Mesothelial cell of epicardium (in vitro differentiated cells): ENCODE data around the gene STK33. TPM values are rescaled to one million over a fixed set of nuclear protein-coding genes. Genes with fewer than 3 reads are reported as not detected.
A peak's percentile ranks its signal among the peaks of the same experiment; 100 is the strongest.

ENCODE experiments used
- DNase-seq, 2 experiments: peaks; one replicate each; pipeline ENCODE4 v3.0.0; 2021; ENCODE audit warnings: low spot score in 2 of 2; ENCODE audit not compliant: unreplicated experiment in 2 of 2
- H3K27ac Mint-ChIP-seq: 2 replicates; pipeline ENCODE4 v1.8.0; 2021; ENCODE audit warnings: mixed read lengths
- H3K27me3 Mint-ChIP-seq: 2 replicates; pipeline ENCODE4 v1.8.0; 2021; ENCODE audit warnings: low read depth, mixed read lengths
- H3K36me3 Mint-ChIP-seq: 2 replicates; pipeline ENCODE4 v1.8.0; 2021; ENCODE audit warnings: mixed read lengths
- H3K4me1 Mint-ChIP-seq: 2 replicates; pipeline ENCODE4 v1.8.0; 2021; ENCODE audit warnings: mixed read lengths
- H3K4me3 Mint-ChIP-seq: 2 replicates; pipeline ENCODE4 v1.8.0; 2021; ENCODE audit warnings: mild to moderate bottlenecking, moderate library complexity, mixed read lengths
- H3K9me3 Mint-ChIP-seq: 2 replicates; pipeline ENCODE4 v1.8.0; 2021; ENCODE audit warnings: mixed read lengths
- CTCF ChIP-seq: fragments of 200-600 bp; sonication (generic); IDR thresholded peaks from one replicate; pipeline ENCODE4 v1.5.0; 2021; ENCODE audit warnings: antibody characterized with exemption; ENCODE audit not compliant: unreplicated experiment
- total RNA-seq: library from RNA; stranded (reverse); gene quantifications from 3 replicates; pipeline ENCODE4 v1.2.1, GENCODE V29; 2021

Gene STK33
- total RNA-seq, 1 donor from 2014 or later, result 12.2 TPM

- H3K9me3 Mint-ChIP-seq, result no peaks in the 10 kb centered on the region
- no peaks in the 10 kb centered on the region for H3K27me3 Mint-ChIP-seq
- H3K36me3 Mint-ChIP-seq, result no peaks in the 10 kb centered on the region
- peaks cover 7% of the 10 kb centered on the region for H3K4me1 Mint-ChIP-seq
- no peak for DNase-seq
- H3K4me3 Mint-ChIP-seq, result no peak overlapping the region
- TF ChIP-seq CTCF, result no peak
- H3K27ac Mint-ChIP-seq, result no peak overlapping the region
These were observed 222.5 kb downstream of the STK33 start for GRCh38 chr11:8371516-8371884.

DNA sequence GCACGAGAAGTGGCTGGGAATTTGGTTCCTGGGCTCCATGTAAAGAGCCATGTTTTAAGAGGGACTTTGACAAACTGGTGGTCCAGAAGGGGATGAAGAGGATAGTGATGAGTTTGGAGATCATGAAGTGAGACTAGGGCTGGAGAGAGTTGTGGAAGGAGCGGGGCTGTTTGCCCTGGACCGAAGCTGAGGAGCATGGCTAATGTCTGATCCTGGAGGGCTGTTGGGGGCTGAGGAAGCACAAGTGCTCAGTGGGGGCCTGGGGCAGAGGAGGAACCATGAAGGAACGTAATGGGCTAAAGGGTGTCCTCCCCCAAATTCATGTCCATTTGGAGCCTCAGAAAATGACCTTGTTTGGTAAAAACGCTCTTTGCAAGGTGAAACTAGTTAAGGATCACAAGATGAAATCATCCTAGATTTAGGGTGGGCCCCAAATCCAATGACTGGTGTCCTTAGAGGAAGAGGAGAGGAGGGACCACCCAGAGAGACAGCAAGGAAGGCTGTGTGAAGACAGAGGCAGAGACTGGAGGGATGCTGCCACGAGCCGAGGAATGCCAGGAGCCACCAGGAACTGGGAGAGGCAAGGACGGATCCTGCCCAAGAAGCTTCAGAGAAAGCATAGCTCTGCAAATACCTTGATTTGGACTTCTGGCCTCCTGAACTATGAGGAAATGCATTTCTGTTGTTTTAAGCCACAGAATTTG lies 223.1 kb downstream of the STK33 start:
- H3K4me1 Mint-ChIP-seq, result peaks cover 7% of the 10 kb centered on the region
- H3K9me3 Mint-ChIP-seq, result no peaks in the 10 kb centered on the region
- no peaks in the 10 kb centered on the region for H3K36me3 Mint-ChIP-seq
- no peaks in the 10 kb centered on the region for H3K27me3 Mint-ChIP-seq
- no peak for TF ChIP-seq CTCF
- peak in 1 of 2 experiments; percentile 28 for DNase-seq
- no peak overlapping the region for H3K27ac Mint-ChIP-seq
- H3K4me3 Mint-ChIP-seq, result no peak overlapping the region

DNA sequence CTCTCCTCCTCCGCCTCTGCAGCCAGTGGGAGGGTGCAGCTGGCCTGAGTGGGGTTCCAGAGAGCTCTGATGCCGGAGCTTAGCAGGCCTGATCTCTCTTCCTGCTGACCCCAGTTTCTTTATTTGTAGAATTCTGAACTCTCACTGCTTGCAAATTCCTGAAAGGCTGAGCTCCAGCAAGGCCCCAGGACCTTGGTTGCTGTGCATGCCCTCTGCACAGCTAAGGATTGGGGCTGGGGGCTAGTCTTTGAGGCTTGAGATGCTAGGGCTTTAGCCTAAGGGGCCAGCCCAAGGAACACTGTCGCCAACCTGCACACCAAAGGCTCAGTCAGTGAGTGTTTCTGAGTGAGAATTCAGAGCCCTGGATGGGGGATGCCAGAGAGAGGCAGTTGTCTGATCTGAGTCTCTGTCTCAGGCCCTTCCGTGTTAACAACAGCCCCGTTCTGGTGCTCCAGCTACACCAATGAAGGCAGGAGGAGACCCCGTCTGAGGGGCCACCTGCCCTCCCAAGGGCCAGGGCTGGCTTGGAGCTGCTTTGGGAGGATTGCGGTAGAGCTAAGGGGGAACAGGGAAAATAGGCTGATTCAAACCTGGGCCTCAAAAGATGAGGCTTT lies 224.3 kb downstream of the STK33 start:
- no peak for TF ChIP-seq CTCF
- peaks cover 7% of the 10 kb centered on the region for H3K4me1 Mint-ChIP-seq
- H3K27me3 Mint-ChIP-seq, result no peaks in the 10 kb centered on the region
- no peak for DNase-seq
- H3K27ac Mint-ChIP-seq, result no peak overlapping the region
- no peaks in the 10 kb centered on the region for H3K9me3 Mint-ChIP-seq
- no peak overlapping the region for H3K4me3 Mint-ChIP-seq
- H3K36me3 Mint-ChIP-seq, result no peaks in the 10 kb centered on the region

DNA sequence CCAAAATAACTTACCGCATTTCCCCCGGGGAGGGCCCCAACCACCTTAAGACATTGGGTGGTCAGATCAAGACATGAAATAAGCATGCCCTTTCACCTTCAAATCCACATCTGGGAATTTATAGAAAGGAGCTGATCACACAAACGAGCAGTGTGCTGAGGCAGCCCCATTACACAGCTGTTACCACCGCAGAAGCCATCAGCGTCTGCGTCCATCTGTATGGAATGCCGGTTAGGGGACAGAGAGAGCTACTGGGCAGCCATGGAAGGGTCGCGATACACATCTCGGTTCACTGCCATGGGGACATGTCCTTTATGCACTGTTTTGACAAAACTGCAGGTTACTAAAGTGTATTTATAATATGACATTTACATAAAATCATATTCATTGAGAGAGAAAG lies 225.3 kb downstream of the STK33 start:
- no peaks in the 10 kb centered on the region for H3K27me3 Mint-ChIP-seq
- H3K9me3 Mint-ChIP-seq, result no peaks in the 10 kb centered on the region
- no peaks in the 10 kb centered on the region for H3K36me3 Mint-ChIP-seq
- DNase-seq, result no peak
- H3K4me1 Mint-ChIP-seq, result peaks cover 7% of the 10 kb centered on the region
- no peak for TF ChIP-seq CTCF
- no peak overlapping the region for H3K27ac Mint-ChIP-seq
- no peak overlapping the region for H3K4me3 Mint-ChIP-seq

- H3K27me3 Mint-ChIP-seq, result no peaks in the 10 kb centered on the region
- H3K4me3 Mint-ChIP-seq, result no peak overlapping the region
- no peaks in the 10 kb centered on the region for H3K9me3 Mint-ChIP-seq
- H3K27ac Mint-ChIP-seq, result no peak overlapping the region
- no peaks in the 10 kb centered on the region for H3K36me3 Mint-ChIP-seq
- TF ChIP-seq CTCF, result no peak
- DNase-seq, result no peak
- H3K4me1 Mint-ChIP-seq, result peaks cover 7% of the 10 kb centered on the region
These were observed 225.8 kb downstream of the STK33 start for GRCh38 chr11:8368194-8368593.
